T-helper 1 cell (primary cell): ENCODE measurements around the gene BRAP.
"Not testable (repeated sequence)": the region's sequence is repeated elsewhere in the genome, so short reads cannot be mapped to it uniquely, and the experiment has no call there.

Experiments
- DNase-seq, 5 donors: peaks; one replicate each; pipeline ENCODE4 v3.0.0-alpha.2; 2012 to 2020

Gene BRAP

DNA sequence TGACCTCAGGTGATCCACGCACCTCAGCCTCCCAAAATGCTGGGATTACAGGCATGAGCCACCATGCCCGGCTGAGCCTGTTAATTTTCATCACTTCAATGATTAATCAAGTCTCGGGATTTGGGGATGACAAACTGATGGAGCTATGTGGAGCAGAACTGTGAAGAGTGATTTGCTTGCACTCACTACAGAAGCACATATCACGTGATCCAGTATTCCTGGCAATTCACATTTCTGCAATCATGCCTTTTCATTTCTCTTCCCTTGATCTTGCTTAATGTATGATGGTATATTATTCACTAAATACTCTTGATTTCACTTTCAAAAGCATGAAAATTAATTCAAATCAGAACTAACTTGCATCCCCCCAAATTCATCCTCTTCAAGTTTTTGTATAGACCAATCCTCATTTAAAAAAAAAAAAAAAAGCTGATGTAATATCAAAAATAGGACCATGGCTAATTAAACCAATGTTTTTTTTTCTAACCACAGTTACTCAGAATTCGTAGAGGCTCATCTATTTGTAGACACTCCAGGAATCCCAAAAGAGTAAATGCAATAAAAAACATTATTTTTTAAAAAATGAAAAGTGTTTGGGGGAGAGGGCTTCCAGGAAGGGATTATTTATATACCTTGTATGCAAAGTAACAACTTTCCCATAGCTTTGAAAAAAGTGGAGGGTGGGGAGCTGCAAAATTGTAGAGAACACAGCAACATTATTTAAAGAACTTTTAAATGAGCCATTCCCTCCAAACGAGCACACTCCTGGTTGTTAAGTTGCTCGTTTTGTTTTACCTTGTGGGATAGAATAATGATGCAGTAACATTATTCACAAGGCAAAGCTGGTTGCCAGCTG is 79.6 kb downstream of the BRAP start:
- DNase-seq = no peak

DNA sequence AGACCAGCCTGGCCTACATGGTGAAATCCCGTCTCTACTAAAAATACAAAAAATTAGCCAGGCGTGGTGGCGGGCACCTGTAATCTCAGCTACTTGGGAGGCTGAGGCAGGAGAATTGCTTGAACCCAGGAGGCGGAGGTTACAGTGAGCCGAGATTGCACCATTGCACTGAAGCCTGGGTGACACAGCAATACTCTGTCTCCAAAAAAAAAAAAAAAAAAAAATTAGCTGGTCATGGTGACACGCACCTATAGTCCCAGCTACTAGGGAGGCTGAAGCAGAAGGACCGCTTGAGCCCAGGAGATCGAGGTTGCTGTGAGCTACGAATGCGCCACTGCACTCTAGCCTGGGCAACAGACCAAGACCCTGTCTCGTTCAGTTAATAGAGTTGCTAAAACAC is 82.9 kb downstream of the BRAP start:
- not testable (repeated sequence) for DNase-seq

DNA sequence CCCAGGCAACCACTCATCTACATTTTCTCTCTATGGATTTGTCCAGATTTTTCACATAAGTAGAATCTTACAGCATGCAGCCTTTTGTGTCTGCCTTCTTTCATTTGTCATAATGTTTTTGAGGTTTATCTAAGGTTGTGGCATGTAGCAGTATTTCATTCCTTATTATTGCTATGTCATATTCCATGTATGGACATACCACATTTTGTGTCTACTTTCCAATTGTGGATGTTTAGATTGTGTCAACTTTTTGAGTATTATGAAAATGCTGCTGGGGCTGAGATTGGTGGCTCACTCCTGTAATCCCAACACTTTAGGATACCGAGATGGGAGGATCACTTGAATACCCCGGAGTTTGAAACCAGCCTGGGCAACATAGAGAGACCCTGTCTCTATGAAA is 83.4 kb downstream of the BRAP start:
- no peak for DNase-seq

DNA sequence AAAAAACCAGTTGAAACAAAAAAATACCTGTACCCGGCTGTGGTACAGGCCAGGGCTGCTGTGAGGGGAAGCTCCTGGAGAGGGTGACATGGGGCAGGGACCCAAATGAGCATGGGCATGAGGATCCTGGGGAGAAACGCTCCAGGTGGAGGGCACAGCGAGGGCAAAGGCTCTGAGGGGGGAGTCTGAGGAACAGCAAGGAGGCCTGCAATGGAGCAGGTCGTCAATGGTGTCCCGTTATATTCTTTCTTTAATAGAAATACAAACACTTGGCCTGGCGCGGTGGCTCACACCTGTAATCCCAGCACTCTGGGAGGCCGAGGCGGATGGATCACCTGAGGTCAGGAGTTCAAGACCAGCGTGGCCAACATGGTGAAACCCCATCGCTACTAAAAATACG is 84.8 kb downstream of the BRAP start:
- not testable (repeated sequence) for DNase-seq

DNA sequence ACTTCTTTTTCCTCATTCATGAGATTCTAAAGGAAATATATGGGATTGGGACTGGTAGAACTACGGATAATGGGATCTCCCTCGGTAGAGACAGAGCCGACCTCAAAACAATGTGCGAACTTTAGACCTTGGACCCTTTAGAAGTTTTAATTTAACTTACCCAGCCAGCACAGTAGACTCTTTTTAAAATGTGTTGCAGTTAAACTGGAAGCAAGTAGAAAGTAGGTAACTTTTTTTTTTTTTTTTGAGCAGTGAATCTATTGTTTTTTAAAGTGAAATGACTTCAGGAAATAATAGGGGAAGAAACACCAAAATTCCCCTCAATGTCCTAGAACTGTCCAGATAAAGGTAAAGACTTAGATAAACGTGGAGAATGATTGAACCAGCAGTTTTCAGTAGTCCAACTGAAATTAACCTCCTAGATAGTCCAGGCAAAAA is 85.5 kb downstream of the BRAP start:
- DNase-seq = no peak

DNA sequence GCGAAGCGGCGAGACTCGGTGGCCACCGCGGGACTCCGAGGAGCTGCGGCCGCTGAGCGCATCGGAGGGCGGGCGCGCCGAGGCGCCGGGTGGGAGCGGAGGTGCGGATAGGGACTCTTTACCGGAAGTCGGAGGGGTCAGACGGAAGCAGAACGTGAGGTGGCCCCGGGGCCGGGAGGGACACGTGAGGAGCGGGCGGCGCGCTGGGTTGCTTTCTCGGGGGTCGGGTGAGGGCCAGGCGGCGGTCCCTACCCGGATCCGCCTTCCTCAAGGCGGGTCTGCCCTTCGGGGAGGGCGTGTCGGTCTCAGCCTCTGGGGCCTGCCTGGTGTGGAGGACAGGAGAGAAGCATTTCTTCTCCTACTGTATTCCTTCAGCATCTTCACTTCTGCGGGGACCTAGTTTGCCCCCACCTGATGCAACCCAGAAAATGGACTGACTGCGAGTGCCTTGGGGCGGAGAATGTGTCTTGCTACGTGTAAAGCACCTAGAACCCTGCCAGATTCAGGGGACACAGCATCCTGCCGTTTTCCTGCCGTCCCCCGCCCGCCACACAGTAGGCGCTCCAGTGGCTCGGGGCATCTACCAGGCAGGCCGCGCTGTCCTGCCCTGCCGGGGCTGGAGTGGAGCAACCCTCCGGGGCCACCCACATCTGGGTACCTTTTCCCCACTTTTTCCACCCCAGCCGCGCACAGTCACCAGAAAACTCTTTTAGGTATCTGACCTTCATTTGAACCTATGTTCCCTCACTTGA is 86.1 kb downstream of the BRAP start:
- peak; percentile 73 to 83 (median 79) for DNase-seq

DNA sequence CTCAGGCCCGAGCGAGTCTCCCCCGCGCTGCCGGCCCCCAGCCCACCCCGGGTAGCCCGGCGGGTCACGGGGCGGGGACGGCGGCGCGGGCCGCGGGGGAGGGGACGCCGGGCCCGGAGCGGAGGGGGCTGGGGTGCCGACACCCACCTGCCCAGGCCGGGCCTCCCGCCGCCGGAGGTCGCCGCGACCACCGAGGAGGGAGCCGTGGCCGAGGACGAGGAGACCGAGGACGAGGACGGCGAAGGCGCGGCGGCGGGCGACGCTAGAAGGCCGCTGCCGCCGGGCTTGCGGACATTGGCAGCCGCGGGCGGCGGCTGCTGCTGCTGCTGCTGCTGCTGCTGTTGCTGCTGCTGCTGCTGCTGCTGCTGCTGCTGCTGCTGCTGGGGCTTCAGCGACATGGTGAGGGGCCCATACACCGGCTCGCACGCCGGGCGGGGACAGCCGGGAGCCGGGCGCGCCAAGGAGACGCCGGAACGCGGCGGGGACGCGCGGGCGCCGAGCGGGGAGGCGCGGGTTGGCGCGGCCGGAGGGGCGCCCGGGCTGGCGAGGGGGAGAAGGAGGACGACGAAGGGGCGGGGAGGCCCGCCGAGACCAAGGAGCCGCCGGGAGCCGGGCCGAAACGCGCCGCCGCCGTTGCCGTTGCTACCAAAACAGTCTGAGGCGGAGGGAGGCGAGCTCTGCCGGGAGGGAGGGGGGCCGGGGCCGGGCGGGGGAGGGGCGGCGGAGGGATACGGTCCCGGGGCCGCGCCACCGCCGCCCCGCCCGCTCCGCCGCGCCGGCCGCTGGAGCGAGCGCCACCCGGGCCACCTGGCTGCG is 86.9 kb downstream of the BRAP start, which contains the start of gene ATXN2:
TSS of gene ATXN2 (minus strand) at position 679 of the 816 bp plus-strand sequence. CDS start at position 398, 281 bp downstream.
- peak; percentile 60 to 76 (median 61) for DNase-seq

DNA sequence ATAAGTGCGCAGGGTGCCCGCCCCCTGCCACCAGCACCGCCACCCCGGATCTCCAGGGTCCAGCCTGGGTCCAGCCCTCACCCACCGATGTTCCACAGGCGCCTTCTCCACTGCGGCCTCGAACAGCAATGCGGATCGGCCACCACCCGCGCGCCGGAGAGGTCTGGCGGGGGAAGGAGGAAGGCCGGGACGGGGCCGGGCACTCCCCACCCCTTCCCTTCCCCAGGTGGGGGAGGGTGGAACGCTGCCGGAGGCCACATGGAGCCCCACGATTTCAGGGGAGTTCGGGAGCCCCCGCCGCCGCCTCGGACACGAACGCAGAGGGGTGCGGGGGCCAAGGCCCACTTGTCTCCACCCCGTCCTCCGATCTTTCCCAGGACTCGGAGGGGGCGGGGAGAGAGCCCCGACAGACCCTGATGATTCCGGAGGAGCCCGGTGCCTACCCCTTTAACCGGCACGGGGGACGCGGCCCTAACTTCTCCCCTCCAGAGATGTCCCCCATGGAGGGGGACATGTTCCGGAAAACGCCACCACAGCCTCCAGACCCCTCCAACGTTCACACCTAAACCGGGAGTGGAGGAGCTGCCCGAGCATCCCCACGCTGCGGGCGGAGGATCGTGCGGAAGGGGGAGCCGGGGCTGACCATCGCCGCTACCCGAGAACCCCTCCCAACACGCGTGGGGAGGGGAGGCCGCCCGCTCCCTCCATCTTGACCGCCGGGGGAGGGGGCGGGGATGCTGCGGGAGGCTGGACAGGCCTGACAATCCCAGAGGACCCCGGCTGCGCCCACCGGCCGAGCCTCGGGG is 87.7 kb downstream of the BRAP start:
- peak; percentile 6 to 17 (median 15) for DNase-seq

DNA sequence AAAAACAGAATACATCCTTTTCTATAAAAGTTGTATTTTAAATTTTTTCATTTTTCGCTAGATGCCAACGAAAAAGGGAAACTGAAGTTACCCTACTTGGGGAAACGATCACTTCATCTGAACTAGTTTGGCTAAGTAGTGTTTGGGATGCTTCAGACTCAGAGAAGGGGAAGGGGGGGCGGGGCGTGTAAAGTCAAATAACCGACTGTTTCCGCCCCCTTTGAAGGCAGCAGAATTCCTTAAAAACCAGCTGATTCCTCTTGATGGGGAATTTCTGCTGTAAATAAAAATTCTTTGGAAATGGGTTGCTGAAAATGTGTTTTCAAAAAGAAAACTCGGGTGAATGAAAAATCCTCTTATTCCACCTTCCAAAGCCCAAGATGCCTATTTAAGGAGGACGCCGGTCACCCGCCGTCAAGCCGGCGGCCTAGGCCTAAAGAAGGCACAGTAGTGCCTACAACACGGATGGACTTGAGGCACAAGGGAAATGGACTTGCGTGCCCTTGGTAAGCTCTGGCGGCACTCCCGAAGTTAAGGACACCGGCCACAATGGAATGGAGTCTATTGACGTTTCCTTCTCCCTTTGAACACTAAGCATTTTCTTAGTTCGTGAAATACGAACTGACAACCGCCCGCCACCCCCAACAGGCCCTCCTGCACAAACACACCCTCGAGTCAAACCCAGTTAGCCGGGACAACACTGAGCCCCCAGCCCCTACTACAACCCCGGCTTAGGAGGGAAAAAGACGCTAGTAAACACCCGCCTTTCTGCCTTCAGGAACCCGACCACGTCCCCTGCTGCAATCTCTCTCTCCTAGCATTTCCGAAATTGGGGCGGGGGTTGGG is 88.5 kb downstream of the BRAP start:
- DNase-seq = peak in 2 of 5 donors; percentile 2 to 26

DNA sequence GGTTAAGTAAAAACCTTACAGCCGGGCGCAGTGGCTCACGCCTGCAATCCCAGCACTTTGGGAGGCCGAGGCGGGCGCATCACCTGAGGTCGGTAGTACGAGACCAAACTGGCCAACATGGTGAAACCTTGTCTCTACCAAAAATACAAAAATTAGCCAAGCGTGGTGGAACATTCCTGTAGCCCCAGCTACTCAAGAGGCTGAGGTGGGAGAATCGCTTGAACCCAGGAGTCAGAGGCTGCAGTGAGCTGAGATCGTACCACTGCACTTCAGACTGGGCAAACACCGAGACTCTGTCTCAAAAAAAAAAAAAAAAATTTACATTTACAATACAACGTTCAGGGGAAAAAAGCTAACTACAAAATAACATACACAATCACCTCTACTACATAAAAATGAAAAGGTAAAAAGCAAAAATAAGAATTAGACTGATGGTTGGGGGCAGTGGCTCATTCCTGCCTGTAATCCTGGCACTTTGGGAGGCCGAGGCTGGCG is 90.4 kb downstream of the BRAP start:
- not testable (repeated sequence) for DNase-seq
